Activated T-cell treated with anti-CD3 and anti-CD28 coated beads, Interleukin-2, amount 50 U/mL, for 24 hours (primary cell): Measurements from ENCODE around the gene ABCF3.
"Not testable (repeated sequence)": the region's sequence is repeated elsewhere in the genome, so short reads cannot be mapped to it uniquely, and the experiment has no call there.

Experiments
- DNase-seq: peaks from one replicate; pipeline ENCODE4 v3.0.0-alpha.2; 2020
- H3K27ac Mint-ChIP-seq: 2 replicates; pipeline ENCODE4 v1.8.0; 2020; ENCODE audit warnings: mild to moderate bottlenecking, mixed read lengths
- H3K27me3 Mint-ChIP-seq: 2 replicates; pipeline ENCODE4 v1.8.0; 2020; ENCODE audit warnings: mixed read lengths
- H3K36me3 Mint-ChIP-seq: 2 replicates; pipeline ENCODE4 v1.8.0; 2020; ENCODE audit warnings: low read depth, mixed read lengths
- H3K4me1 Mint-ChIP-seq: 2 replicates; pipeline ENCODE4 v1.8.0; 2020; ENCODE audit warnings: low read depth, mixed read lengths
- H3K4me3 Mint-ChIP-seq: 2 replicates; pipeline ENCODE4 v1.8.0; 2020; ENCODE audit warnings: mild to moderate bottlenecking, moderate library complexity, mixed read lengths
- H3K9me3 Mint-ChIP-seq: 2 replicates; pipeline ENCODE4 v1.8.0; 2020; ENCODE audit warnings: mixed read lengths

Gene ABCF3

DNA sequence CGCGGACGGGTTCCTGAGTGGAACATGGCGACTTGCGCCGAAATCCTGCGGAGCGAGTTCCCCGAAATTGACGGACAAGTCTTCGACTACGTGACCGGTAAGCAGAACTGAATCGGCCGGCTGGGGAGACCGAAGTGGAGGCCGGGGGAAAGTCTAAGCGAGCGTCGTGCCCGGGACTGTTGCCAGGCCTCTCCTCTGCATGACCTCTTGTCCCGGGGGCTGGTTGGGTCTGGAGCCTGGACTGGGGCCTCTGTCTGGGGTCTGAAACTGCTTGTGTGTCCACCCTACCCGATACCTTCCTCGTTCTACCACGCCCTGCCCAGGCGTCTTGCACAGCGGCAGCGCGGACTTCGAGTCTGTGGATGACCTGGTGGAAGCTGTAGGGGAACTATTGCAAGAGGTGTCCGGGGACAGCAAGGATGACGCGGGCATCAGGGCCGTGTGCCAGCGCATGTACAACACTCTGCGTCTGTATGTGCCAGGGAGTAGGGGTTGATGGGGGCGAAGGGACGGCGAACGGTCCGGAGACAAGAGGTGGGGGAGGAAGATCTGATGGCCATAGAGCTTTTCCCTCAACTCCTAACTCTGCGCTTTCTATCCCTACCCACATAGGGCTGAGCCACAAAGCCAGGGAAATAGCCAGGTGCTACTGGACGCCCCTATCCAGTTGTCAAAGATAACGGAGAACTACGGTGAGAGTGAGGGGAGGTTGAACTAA, at the start of gene ABCF3:
Gene ABCF3, plus strand, starts transcription at position 16 of the 718 bp plus-strand sequence. Its CDS starts 9 bp downstream, at position 25.
- Mint-ChIP-seq H3K27me3 (no peaks in the 10 kb centered on the region), H3K9me3 (no peaks in the 10 kb centered on the region), H3K4me1 (peaks cover 33% of the 10 kb centered on the region), H3K27ac (peak within 1 kb of the TSS; percentile 98), H3K36me3 (peaks cover 93% of the 10 kb centered on the region), H3K4me3 (peak within 1 kb of the TSS; percentile 95)
- no peak for DNase-seq

DNA sequence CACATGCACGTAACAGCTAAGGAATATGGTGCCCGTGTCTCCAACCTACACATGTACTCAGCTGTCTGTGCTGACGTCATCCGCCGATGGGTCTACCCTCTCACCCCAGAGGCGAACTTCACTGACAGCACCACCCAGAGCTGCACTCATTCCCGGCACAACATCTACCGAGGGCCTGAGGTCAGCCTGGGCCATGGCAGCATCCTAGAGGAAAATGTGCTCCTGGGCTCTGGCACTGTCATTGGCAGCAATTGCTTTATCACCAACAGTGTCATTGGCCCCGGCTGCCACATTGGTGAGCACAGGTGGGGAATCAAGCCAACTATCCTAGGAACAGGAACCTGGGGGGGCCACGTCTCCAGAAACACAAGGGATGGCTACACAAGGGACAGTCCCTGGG, 45.6 kb upstream of the ABCF3 start:
- H3K27ac Mint-ChIP-seq: peak overlapping the region; percentile 34
- H3K36me3 Mint-ChIP-seq: peaks cover 93% of the 10 kb centered on the region
- DNase-seq: no peak
- H3K4me1 Mint-ChIP-seq: peaks cover 24% of the 10 kb centered on the region
- no peak overlapping the region for H3K4me3 Mint-ChIP-seq
- no peaks in the 10 kb centered on the region for H3K9me3 Mint-ChIP-seq
- H3K27me3 Mint-ChIP-seq: no peaks in the 10 kb centered on the region

DNA sequence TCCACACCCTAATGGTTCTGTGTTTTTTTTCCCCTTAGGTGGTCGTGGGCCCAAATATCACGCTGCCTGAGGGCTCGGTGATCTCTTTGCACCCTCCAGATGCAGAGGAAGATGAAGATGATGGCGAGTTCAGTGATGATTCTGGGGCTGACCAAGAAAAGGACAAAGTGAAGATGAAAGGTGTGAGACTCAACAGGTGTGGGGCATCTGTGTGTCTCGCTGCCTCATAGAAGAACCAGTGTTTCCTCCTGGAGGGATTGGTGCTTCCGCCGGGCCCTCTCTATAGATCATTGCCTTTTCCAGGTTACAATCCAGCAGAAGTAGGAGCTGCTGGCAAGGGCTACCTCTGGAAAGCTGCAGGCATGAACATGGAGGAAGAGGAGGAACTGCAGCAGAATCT, 43.8 kb upstream of the ABCF3 start:
- Mint-ChIP-seq H3K4me1 (peaks cover 11% of the 10 kb centered on the region), H3K9me3 (no peaks in the 10 kb centered on the region), H3K36me3 (peaks cover 93% of the 10 kb centered on the region)

DNA sequence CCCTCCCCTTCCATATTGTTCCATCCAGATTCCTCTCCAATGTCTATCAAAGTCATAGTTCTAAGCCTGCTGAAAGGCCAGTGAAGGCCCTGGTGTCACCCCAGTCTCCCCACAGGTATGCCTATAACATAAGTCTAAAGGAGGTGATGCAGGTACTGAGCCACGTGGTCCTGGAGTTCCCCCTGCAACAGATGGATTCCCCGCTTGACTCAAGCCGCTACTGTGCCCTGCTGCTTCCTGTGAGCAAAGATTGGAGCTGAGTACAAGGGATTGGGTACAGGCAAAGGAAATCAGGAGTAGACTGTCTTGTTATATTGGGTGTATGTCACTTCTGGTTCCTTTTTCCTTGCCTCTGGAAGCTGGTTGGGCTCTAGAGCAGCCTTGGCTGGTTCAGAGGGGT, 42.7 kb upstream of the ABCF3 start:
- DNase-seq: no peak
- Mint-ChIP-seq H3K27ac (peak overlapping the region; percentile 60), H3K27me3 (no peaks in the 10 kb centered on the region), H3K9me3 (no peaks in the 10 kb centered on the region), H3K36me3 (peaks cover 83% of the 10 kb centered on the region), H3K4me1 (peaks cover 2% of the 10 kb centered on the region), H3K4me3 (no peak overlapping the region)

More for the DNA sequence above, 43.8 kb upstream of the ABCF3 start:
- DNase-seq: no peak
- Mint-ChIP-seq H3K27ac (peak overlapping the region; percentile 34), H3K4me3 (no peak overlapping the region), H3K27me3 (no peaks in the 10 kb centered on the region)

DNA sequence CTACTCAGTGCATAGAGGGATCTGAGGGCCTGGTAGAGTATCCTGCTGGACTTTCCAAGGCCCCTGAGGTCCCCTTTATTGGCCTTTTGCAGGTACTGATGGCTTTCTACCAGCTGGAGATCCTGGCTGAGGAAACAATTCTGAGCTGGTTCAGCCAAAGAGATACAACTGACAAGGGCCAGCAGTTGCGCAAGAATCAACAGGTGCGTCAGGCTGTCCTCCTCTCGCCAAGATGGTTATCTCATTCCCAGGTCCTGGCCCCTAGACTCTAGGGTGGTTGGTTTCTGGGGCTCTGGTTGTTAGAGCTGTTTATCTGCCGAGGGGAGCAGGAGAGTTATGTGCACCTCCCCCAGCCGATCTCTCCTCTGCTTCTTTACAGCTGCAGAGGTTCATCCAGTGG, 41.5 kb upstream of the ABCF3 start:
- Mint-ChIP-seq H3K27ac (no peak overlapping the region), H3K36me3 (peaks cover 74% of the 10 kb centered on the region), H3K9me3 (no peaks in the 10 kb centered on the region)

DNA sequence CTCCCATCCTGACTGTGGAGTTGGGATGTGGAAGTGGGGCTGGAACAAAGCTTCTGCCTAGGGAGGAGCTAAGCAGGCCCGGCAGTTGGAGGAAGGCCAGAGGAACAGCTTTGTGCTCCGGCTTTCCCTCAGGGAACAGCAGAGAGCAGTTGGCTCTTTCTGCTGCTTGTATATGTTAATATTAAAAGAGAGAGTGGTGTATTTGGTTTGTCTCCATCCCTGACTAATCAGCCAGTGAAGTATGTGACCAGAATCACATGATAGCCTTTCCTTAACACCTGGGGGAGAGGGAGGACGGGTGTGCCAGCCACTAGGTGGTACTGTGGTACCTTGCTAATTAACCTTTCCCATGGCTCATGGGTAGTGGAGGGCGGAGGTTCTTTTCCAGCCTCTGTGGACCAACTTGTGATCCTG, 40.9 kb upstream of the ABCF3 start:
- peaks cover 68% of the 10 kb centered on the region for H3K36me3 Mint-ChIP-seq
- no peak overlapping the region for H3K27ac Mint-ChIP-seq
- H3K27me3 Mint-ChIP-seq: no peaks in the 10 kb centered on the region
- no peak overlapping the region for H3K4me3 Mint-ChIP-seq
- peaks cover 2% of the 10 kb centered on the region for H3K4me1 Mint-ChIP-seq
- H3K9me3 Mint-ChIP-seq: no peaks in the 10 kb centered on the region
- DNase-seq: peak; percentile 40

More for the DNA sequence above, 41.5 kb upstream of the ABCF3 start:
- H3K4me1 Mint-ChIP-seq: peaks cover 2% of the 10 kb centered on the region
- H3K4me3 Mint-ChIP-seq: no peak overlapping the region
- H3K27me3 Mint-ChIP-seq: no peaks in the 10 kb centered on the region
- no peak for DNase-seq

GRCh38 chr3:184145751-184146270, 40.2 kb upstream of the ABCF3 start:
- peak overlapping the region; percentile 76 for H3K27ac Mint-ChIP-seq
- H3K4me1 Mint-ChIP-seq: peaks cover 2% of the 10 kb centered on the region
- no peaks in the 10 kb centered on the region for H3K9me3 Mint-ChIP-seq
- no peak for DNase-seq
- no peak overlapping the region for H3K4me3 Mint-ChIP-seq
- H3K27me3 Mint-ChIP-seq: no peaks in the 10 kb centered on the region
- H3K36me3 Mint-ChIP-seq: peaks cover 61% of the 10 kb centered on the region

DNA sequence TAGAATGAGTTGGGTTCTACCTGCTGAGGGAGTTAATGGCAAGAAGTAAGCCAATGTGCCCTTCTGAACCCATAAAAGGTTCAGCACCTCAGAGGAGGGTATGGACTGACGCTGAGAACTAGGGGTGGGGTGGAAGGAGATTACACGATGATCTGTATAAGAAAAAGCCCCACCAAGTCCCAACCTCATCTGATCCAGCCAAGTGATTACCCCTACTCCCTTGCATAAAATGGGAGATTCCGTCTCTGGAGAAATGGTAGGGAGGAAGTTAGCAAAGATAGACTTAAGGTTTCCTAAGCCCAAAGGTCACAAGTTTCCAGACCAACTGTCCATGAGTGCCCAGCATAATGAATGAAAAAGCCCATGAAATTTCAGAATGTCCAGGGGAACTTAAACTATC, 37.9 kb upstream of the ABCF3 start:
- no peak for DNase-seq
- Mint-ChIP-seq H3K27me3 (no peaks in the 10 kb centered on the region), H3K36me3 (peaks cover 39% of the 10 kb centered on the region), H3K9me3 (no peaks in the 10 kb centered on the region), H3K27ac (no peak overlapping the region), H3K4me3 (no peak overlapping the region), H3K4me1 (peaks cover 2% of the 10 kb centered on the region)

DNA sequence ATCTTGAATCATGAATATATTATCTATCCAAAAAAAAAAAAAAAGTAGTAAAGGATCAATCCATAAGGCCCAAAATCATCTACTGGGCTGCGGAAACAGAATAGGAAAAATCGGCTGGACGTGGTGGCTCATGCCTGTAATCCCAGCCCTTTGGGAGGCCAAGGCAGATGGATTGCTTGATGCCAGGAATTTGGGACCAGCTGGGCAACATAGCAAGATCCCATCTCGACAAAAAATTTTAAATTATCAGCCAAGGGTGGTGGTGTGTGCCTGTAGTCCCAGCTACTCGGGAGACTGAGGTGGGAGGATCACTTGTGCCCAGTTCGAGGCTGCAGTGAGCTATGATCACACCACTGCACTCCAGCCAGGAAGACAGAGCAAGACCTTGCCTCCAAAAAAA, 36.9 kb upstream of the ABCF3 start:
- Mint-ChIP-seq H3K27ac (no peak overlapping the region), H3K36me3 (peaks cover 28% of the 10 kb centered on the region), H3K9me3 (no peaks in the 10 kb centered on the region), H3K4me1 (no peaks in the 10 kb centered on the region), H3K4me3 (no peak overlapping the region), H3K27me3 (no peaks in the 10 kb centered on the region)
- no peak for DNase-seq

DNA sequence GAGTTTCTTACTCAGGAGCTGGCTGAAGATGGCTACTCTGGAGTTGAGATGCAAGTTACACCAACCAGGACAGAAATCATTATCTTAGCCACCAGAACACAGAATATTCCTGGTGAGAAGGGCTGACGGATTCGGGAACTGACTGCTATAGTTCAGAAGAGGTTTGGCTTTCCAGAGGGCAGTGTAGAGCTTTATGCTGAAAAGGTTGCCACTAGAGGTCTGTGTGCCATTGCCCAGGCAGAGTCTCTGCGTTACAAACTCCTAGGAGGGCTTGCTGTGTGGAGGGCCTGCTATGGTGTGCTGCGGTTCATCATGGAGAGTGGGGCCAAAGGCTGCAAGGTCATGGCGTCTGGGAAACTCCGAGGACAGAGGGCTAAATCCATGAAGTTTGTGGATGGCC, 36.2 kb upstream of the ABCF3 start:
- H3K27me3 Mint-ChIP-seq, H3K4me1 Mint-ChIP-seq, H3K9me3 Mint-ChIP-seq, DNase-seq, H3K4me3 Mint-ChIP-seq, H3K27ac Mint-ChIP-seq: not testable (repeated sequence)
- peaks cover 22% of the 10 kb centered on the region for H3K36me3 Mint-ChIP-seq

GRCh38 chr3:184154885-184155643, 30.9 kb upstream of the ABCF3 start, which contains the start of gene DVL3:
Gene DVL3, plus strand, starts transcription at chr3:184155377. Its CDS starts 259 bp downstream, at chr3:184155636.
- peak; percentile 74 for DNase-seq
- Mint-ChIP-seq H3K27me3 (no peaks in the 10 kb centered on the region), H3K9me3 (no peaks in the 10 kb centered on the region)

GRCh38 chr3:184155644-184156521, 30.1 kb upstream of the ABCF3 start:
- peak overlapping the region; percentile 91 for H3K27ac Mint-ChIP-seq
- peak overlapping the region; percentile 93 for H3K4me3 Mint-ChIP-seq
- H3K9me3 Mint-ChIP-seq: no peaks in the 10 kb centered on the region
- H3K36me3 Mint-ChIP-seq: peaks cover 11% of the 10 kb centered on the region
- peak; percentile 74 for DNase-seq
- H3K27me3 Mint-ChIP-seq: no peaks in the 10 kb centered on the region
- peaks cover 27% of the 10 kb centered on the region for H3K4me1 Mint-ChIP-seq

More at GRCh38 chr3:184154885-184155643, 30.9 kb upstream of the ABCF3 start, which contains the start of gene DVL3:
- Mint-ChIP-seq H3K4me3 (peak within 1 kb of the TSS; percentile 93), H3K4me1 (peaks cover 23% of the 10 kb centered on the region), H3K36me3 (peaks cover 11% of the 10 kb centered on the region), H3K27ac (peak within 1 kb of the TSS; percentile 91)

- Mint-ChIP-seq H3K4me3 (peak overlapping the region; percentile 93), H3K27ac (peak overlapping the region; percentile 91)
- DNase-seq: no peak
These were observed 29.5 kb upstream of the ABCF3 start for GRCh38 chr3:184156522-184156955.

GRCh38 chr3:184157206-184157605, 28.8 kb upstream of the ABCF3 start:
- Mint-ChIP-seq H3K27ac (peak overlapping the region; percentile 67), H3K9me3 (no peaks in the 10 kb centered on the region), H3K36me3 (peaks cover 18% of the 10 kb centered on the region), H3K4me1 (peaks cover 33% of the 10 kb centered on the region), H3K27me3 (no peaks in the 10 kb centered on the region), H3K4me3 (peak overlapping the region; percentile 93)
- DNase-seq: no peak

More at GRCh38 chr3:184156522-184156955, 29.5 kb upstream of the ABCF3 start:
- Mint-ChIP-seq H3K9me3 (no peaks in the 10 kb centered on the region), H3K27me3 (no peaks in the 10 kb centered on the region), H3K4me1 (peaks cover 30% of the 10 kb centered on the region), H3K36me3 (peaks cover 14% of the 10 kb centered on the region)
